Measurements from ENCODE around the gene RHO.
A peak's percentile ranks its signal among the peaks of the same experiment; 100 is the strongest.

RHO gene

DNA sequence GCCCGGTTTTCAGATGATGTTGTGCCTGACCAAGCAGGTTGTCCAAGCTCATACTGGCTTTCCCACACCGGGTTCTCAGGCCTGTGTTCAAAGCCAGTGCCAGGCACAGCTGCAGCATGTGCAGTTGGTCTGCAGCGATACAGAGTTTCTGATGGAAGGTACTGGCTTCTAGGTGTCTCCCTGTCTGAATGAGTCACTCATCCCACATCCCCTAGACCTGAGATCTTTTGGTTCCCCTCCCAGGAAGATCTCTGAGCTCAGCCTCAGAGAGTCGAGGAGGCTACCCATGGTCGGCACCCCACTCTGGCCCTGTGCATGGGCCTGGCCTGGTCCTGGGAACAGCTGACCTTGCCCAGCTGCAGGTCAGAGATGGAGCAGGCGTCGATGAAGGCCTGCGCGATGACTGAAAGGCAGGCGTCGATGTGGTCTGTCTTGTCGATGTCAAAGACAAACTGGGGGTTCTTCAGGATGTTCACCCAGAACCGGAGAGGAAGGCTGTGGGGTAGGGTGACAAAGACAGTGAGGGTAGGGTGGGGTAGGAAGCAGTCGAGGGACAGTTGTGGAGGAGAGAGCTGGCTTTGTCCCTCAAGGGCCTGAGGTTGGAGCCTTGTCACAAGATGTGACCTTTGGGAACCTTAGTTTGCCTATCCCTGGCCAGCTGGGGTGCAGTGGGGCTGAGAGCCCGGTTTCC, 29.8 kb downstream of the RHO start:
- TF ChIP-seq, protein P1, sequence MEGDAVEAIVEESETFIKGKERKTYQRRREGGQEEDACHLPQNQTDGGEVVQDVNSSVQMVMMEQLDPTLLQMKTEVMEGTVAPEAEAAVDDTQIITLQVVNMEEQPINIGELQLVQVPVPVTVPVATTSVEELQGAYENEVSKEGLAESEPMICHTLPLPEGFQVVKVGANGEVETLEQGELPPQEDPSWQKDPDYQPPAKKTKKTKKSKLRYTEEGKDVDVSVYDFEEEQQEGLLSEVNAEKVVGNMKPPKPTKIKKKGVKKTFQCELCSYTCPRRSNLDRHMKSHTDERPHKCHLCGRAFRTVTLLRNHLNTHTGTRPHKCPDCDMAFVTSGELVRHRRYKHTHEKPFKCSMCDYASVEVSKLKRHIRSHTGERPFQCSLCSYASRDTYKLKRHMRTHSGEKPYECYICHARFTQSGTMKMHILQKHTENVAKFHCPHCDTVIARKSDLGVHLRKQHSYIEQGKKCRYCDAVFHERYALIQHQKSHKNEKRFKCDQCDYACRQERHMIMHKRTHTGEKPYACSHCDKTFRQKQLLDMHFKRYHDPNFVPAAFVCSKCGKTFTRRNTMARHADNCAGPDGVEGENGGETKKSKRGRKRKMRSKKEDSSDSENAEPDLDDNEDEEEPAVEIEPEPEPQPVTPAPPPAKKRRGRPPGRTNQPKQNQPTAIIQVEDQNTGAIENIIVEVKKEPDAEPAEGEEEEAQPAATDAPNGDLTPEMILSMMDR (IDR thresholded peaks at IDR 0.05; ENCODE audit: insufficient read depth, low read depth, low read length, missing control alignments) = no peak
- H3K4me3 ChIP-seq (ENCODE audit: low read depth, low read length) = no peak overlapping the region
- DNase-seq (ENCODE audit: low read depth) = no peak

DNA sequence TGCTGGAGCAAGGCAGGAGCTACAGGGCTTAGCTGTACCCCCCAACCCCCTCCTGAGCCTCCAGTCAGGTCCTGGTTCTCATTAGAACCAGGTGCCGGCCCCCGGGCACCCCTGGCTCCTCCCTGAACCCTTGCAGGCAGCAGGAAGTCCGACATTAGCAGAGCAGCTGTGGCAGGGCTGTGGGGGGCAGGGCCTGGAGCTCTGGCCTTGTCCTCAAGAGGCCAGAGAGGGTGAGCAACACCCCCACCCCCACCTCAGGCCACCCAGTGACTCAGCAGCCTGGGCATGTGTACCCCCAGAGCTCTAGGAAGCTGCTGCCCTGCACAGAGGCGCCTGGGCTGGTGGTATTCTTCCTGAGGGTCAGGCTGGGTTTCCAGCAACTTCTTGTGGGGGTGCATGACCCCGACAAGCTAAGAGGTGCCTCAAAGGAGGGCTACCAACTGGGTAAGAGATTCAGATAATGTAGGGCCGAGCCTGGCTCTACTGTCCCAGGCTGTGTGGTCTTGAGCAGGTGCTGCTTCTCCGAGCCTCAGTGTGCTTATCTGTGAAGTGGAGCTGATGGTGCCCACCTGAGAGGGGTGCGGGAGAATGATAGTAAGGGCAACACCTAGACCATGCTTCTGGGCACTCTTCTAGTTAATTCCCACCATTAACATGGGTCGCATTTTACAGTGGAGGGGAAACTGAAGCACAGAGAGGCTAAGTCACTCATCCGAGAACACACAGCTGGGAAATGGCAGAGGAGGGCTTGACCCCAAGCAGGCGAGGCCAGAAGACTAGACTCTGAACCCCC, 30.5 kb downstream of the RHO start:
- no peak overlapping the region for H3K4me3 ChIP-seq (ENCODE audit: low read depth, low read length)
- DNase-seq (ENCODE audit: low read depth) = peak; percentile 47
- TF ChIP-seq, protein P1 (IDR thresholded peaks at IDR 0.05; ENCODE audit: insufficient read depth, low read depth, low read length, missing control alignments) = no peak

DNA sequence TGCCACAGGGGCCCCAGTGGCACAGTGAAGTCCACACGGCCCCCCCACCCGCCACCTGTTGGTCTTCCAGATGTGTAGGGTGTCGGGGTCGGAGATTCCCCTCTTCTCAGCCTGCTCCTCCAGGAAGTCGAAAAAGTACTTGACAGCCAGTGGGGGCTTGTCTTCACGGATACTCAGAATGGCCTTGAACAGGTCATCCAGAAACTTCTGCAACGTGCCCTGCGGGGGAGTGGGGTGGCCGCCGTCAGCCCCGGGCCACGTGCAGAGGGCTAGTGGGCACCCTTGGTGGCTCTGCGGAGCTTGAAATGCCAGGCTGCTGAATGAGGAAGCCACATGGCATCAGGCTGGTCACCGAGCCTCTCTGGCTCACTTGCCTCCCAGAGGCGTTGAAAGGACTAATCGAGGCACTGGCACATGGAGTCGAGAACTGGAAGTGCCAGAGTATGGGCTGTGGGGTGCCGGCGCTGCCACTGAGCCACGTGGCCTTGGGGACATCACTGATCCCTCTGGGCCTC, 31.2 kb downstream of the RHO start:
- TF ChIP-seq, protein P1 (IDR thresholded peaks at IDR 0.05; ENCODE audit: insufficient read depth, low read depth, low read length, missing control alignments) = no peak
- DNase-seq (ENCODE audit: low read depth) = no peak
- no peak overlapping the region for H3K4me3 ChIP-seq (ENCODE audit: low read depth, low read length)

DNA sequence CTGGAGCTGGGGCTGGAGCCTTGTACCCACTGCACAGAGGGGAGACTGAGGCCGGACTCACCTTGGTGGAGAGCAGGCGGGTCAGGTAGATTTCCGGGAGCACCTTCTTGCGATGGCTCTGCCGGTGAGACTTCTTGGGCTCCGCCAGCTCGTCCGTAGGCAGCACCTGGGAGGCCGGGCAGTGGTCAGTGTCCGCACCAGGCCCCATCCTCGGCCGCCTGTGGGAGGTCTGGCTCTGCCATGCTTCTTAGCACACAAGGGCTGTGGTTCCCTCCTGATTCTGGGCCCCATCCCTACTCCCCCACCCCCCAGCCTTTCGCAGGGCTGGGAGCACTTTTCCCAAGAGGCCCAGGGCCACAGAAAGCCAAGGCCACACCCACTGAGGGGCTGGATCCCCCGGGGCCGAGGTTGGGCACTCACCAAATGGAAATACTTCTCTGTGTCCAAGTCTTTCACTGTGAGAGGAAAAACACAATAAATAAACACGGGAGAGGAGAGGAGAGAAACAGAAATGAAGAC, 31.9 kb downstream of the RHO start:
- H3K4me3 ChIP-seq (ENCODE audit: low read depth, low read length) = no peak overlapping the region

DNA sequence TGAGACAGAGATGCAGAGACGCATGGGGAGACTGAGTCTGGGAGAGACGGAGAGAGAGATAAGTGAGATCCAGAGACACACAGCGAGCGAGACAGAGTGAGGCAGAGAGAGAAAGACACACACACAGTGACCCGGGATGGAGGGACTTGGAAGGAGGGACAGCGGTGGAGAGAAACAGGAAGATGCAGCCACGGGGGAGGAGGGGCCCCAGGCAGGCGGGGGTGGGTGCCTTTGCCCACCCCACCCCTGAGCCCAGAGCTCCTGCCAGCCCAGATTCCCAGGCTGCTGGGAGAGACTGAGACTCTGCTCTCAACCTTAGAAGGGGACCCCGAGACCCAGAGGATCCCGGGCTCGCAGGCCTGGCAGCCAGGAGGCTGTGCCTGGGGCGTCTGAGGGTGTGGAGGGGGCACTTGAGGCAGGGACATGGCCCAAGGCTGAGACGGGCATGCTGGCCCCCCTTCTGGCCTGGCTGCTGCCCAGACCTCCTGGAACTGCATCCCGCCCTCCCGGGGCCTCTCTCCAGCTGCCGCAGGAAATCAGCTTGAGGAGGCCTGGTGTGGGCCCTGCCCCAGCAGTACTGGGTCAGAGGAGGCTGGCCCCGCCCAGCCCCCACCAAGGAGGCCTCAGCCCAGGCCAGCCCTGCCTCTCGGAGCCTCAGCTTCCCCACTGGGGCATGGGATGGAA, 32.6 kb downstream of the RHO start:
- no peak for DNase-seq (ENCODE audit: low read depth)
- H3K4me3 ChIP-seq (ENCODE audit: low read depth, low read length) = no peak overlapping the region
- TF ChIP-seq, protein P1 (IDR thresholded peaks at IDR 0.05; ENCODE audit: insufficient read depth, low read depth, low read length, missing control alignments) = no peak

More for the DNA sequence above, 31.9 kb downstream of the RHO start:
- no peak for DNase-seq (ENCODE audit: low read depth)
- TF ChIP-seq, protein P1 (IDR thresholded peaks at IDR 0.05; ENCODE audit: insufficient read depth, low read depth, low read length, missing control alignments) = no peak

DNA sequence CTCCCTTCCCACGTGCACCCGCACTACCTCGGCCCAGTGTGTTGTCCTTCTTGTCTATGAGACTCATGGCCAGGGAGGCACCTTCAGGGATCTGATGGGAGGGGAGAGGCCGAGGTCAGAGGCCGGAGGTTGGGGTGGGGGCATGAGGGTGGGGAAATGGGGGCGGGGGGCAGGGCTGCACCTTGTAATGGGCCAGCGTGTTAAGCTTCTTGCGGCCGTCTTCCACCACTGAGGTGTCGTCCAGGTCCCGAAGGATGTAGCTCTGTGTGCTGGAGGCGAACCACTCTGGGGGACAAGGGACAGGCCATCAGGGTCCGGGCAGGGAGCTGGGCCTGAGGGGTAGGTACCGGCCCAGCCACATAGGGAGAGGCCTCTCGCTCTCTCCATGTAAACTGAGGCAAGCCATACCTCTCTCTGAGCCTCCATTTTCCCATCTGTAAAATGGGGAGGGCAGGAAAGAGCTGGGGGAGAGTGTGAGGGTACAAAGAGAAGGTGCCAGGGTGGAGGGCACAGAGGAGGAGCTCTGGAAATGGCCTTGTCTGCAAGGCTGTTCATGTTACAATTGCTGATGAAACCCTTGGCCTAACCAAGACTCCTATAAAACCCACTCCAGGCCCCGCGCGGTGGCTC, 33.3 kb downstream of the RHO start:
- H3K4me3 ChIP-seq (ENCODE audit: low read depth, low read length) = no peak overlapping the region
- TF ChIP-seq, protein P1 (IDR thresholded peaks at IDR 0.05; ENCODE audit: insufficient read depth, low read depth, low read length, missing control alignments) = no peak
- DNase-seq (ENCODE audit: low read depth) = no peak

Measured in GM12865 (cell line).